GM12878 (cell line): ENCODE data around the gene PTPRM. TPM values are rescaled to one million over a fixed set of nuclear protein-coding genes. Genes with fewer than 3 reads are reported as not detected.

ENCODE experiments used
- ATAC-seq: fragments of 200-7000 bp; cut with Tn5 transposase; 3 replicates; pipeline ENCODE4 v1.9.1; 2020; ENCODE audit warnings: mild to moderate bottlenecking, moderate library complexity
- BruUV-seq: library from RNA; stranded (reverse); fragments of 400-500 nt; replicated peaks from 2 replicates; lab custom pipeline; 2021; lab: Mats Ljungman, UMichigan
- CTCF ChIA-PET: fragments of 300-600 bp; sonication (Branson Sonifier 250); formaldehyde crosslinking; extraction: SDS; loops from one replicate; lab custom pipeline; 2021; ENCODE audit warnings: inconsistent platforms; lab: Yijun Ruan, JAX
- POLR2A ChIA-PET: fragments of 350-600 bp; formaldehyde crosslinking; extraction: SDS; loops from one replicate; lab custom pipeline; 2021; ENCODE audit warnings: inconsistent platforms; lab: Charles Lee
- RAD21 ChIA-PET: fragments of 300-600 bp; sonication (Branson Sonifier 250); formaldehyde crosslinking; loops from one replicate; lab custom pipeline; 2023; ENCODE audit warnings: antibody characterized with exemption; ENCODE audit not compliant: unreplicated experiment; lab: Charles Lee
- SMC1A ChIA-PET: fragments of 300-600 bp; sonication (Branson Sonifier 250); formaldehyde crosslinking; loops from one replicate; lab custom pipeline; 2023; ENCODE audit not compliant: unreplicated experiment, uncharacterized antibody; lab: Charles Lee
- DNase-seq: peaks from one replicate; pipeline ENCODE4 v3.0.0-alpha.2; 2011; ENCODE audit warnings: low read depth, low spot score
- FAIRE-seq: peaks from 3 replicates; lab custom pipeline; 2011; peaks lifted over from hg19 to GRCh38; lab: Jason Lieb, UNC
- H2AFZ ChIP-seq: 2 replicates; pipeline ENCODE4 v1.6.0; 2011; ENCODE audit warnings: low read depth, low read length, control low read depth; ENCODE audit not compliant: control insufficient read depth
- H3K27ac ChIP-seq: 2 replicates; pipeline ENCODE4 v1.5.1; 2011; ENCODE audit warnings: control low read depth; ENCODE audit not compliant: control insufficient read depth, insufficient read depth
- H3K27me3 ChIP-seq, 2 experiments: replicated peaks in 1 of 2; 2 replicates each; pipeline versions ENCODE4 v1.6.0 to v1.6.1; 2011; ENCODE audit warnings: low read length in 1 of 2; ENCODE audit not compliant: control insufficient read depth in 2 of 2, insufficient read depth in 2 of 2
- H3K36me3 ChIP-seq, 2 experiments: 2 replicates each; pipeline ENCODE4 v1.5.1; 2011; ENCODE audit warnings: low read length in 1 of 2; ENCODE audit not compliant: control insufficient read depth in 2 of 2, insufficient read depth in 2 of 2
- H3K4me1 ChIP-seq: 2 replicates; pipeline ENCODE4 v1.6.1; 2011; ENCODE audit warnings: mild to moderate bottlenecking, low read length, moderate library complexity, mixed read lengths; ENCODE audit not compliant: control insufficient read depth, insufficient read depth
- H3K4me2 ChIP-seq: 2 replicates; pipeline ENCODE4 v1.6.0; 2011; ENCODE audit warnings: control low read depth; ENCODE audit not compliant: control insufficient read depth, insufficient read depth
- H3K4me3 ChIP-seq: fragments of 200-600 bp; sonication (generic); 2 replicates; pipeline ENCODE4 v1.5.1; 2016
- H3K79me2 ChIP-seq: 2 replicates; pipeline ENCODE4 v1.6.0; 2011; ENCODE audit warnings: low read length; ENCODE audit not compliant: control insufficient read depth, insufficient read depth
- H3K9ac ChIP-seq: 2 replicates; pipeline ENCODE4 v1.8.0; 2011; ENCODE audit warnings: low read length, control low read depth, mixed read lengths; ENCODE audit not compliant: control insufficient read depth, insufficient read depth
- H3K9me3 ChIP-seq: replicated peaks from 3 replicates; pipeline ENCODE4 v1.5.1; 2011; ENCODE audit warnings: mild to moderate bottlenecking, low read length; ENCODE audit not compliant: control insufficient read depth, insufficient read depth
- H4K20me1 ChIP-seq: 2 replicates; pipeline ENCODE4 v1.6.0; 2011; ENCODE audit not compliant: control insufficient read depth, insufficient read depth
- EP300 ChIP-seq, 2 experiments: fragments of 150-350 bp in 1 of 2; IDR thresholded peaks; 2 replicates each; pipeline ENCODE4 v1.6.1; 2011 to 2012; ENCODE audit warnings: low read depth in 2 of 2, low read length in 2 of 2, borderline replicate concordance in 1 of 2, improper control_type of control experiment in 1 of 2, inconsistent platforms in 1 of 2; ENCODE audit not compliant: control insufficient read depth in 1 of 2
- HCFC1 ChIP-seq: fragments of 150-350 bp; IDR thresholded peaks from 2 replicates; pipeline ENCODE4 v1.6.1; 2014; ENCODE audit warnings: low read length
- JUND ChIP-seq: IDR thresholded peaks from 2 replicates; pipeline ENCODE4 v1.6.1; 2012; ENCODE audit warnings: low read depth, mild to moderate bottlenecking, low read length, improper control_type of control experiment, moderate library complexity
- NBN ChIP-seq: fragments of 450-650 bp; IDR thresholded peaks from 2 replicates; pipeline ENCODE4 v1.6.1; 2016
- RELA ChIP-seq: fragments of 450-650 bp; IDR thresholded peaks from 2 replicates; pipeline ENCODE4 v1.8.0; 2014; ENCODE audit warnings: borderline replicate concordance; ENCODE audit not compliant: partially characterized antibody
- SIN3A ChIP-seq: IDR thresholded peaks from 2 replicates; pipeline ENCODE4 v1.6.1; 2012; ENCODE audit warnings: low read depth, low read length, improper control_type of control experiment
- SUPT20H ChIP-seq: IDR thresholded peaks from 2 replicates; pipeline ENCODE4 v1.6.1; 2011; ENCODE audit warnings: low read depth, mild to moderate bottlenecking, low read length, moderate library complexity, borderline replicate concordance; ENCODE audit not compliant: control insufficient read depth
- TAF1 ChIP-seq: IDR thresholded peaks from 2 replicates; pipeline ENCODE4 v1.6.1; 2011; ENCODE audit warnings: mild to moderate bottlenecking, low read depth, low read length, borderline replicate concordance
- TCF12 ChIP-seq: IDR thresholded peaks from 2 replicates; pipeline ENCODE4 v1.6.1; 2011; ENCODE audit warnings: low read depth, mild to moderate bottlenecking, low read length
- WGBS: methylation state at CpG from one replicate; pipeline ENCODE4 v1.1.6; 2016; ENCODE audit warnings: low lambda C conversion rate; ENCODE audit not compliant: insufficient replicate concordance, insufficient coverage; ENCODE audit errors: missing lambda C conversion rate; 5-methylcytosine and 5-hydroxymethylcytosine counted together
- in situ Hi-C: fragments of 300-500 bp; cut with MboI; formaldehyde crosslinking; loops from 9 replicates; pipeline ENCODE4 v1.14.3; 2018; ENCODE audit warnings: mixed read lengths
- intact Hi-C: fragments of 100-400 bp; cut with micrococcal nuclease; formaldehyde crosslinking; loops from one replicate; pipeline ENCODE4 v1.14.2; 2022; ENCODE audit not compliant: unreplicated experiment
- polyA plus RNA-seq, 11 experiments: library from polyadenylated mRNA; depleted of rRNA in 4 of 11; unstranded in 6 of 11; stranded (reverse) in 5 of 11; fragments of >200 nt; fragmentation: Nextera tagmentation in 4 of 11; fragmentation: Illumina TruSeq in 1 of 11; extraction: Ambion mirVana in 4 of 11; extraction: Trizol in 1 of 11; gene quantifications; 1 replicate in 1 of 11; 2 replicates in 10 of 11; pipeline versions ENCODE4 v1.2.1 to v1.2.3, GENCODE V29; 2011 to 2016; ENCODE audit warnings: inconsistent platforms in 2 of 11, missing spikeins in 2 of 11, low read depth in 1 of 11
- total RNA-seq, 4 experiments: library from RNA; depleted of rRNA in 3 of 4; stranded (reverse); fragments of >200 nt in 3 of 4; fragmentation: Illumina TruSeq in 1 of 4; extraction: Trizol in 1 of 4; gene quantifications; 2 replicates each; pipeline versions ENCODE4 v1.2.1 to v1.2.3, GENCODE V29; 2013 to 2021
- TF ChIP-seq, protein P1 (sequence below): IDR thresholded peaks from 2 replicates; pipeline ENCODE4 v1.6.1; 2012; ENCODE audit warnings: mild to moderate bottlenecking, low read depth, low read length
- TF ChIP-seq, protein P2 (sequence below): IDR thresholded peaks from 2 replicates; pipeline ENCODE4 v1.6.1; 2011; ENCODE audit warnings: low read depth, mild to moderate bottlenecking, low read length, moderate library complexity, borderline replicate concordance; ENCODE audit errors: extremely low read depth
- TF ChIP-seq, protein P3 (sequence below): IDR thresholded peaks from 2 replicates; pipeline ENCODE4 v1.6.1; 2012; ENCODE audit warnings: low read length, inconsistent platforms

Gene PTPRM
- total and polyA plus RNA-seq, 10 of the 15 experiments (the other 5 are each of a cell fraction or from before 2014, with no cell fraction given), result 0.07 to 22.6 (median 0.60) TPM

DNA sequence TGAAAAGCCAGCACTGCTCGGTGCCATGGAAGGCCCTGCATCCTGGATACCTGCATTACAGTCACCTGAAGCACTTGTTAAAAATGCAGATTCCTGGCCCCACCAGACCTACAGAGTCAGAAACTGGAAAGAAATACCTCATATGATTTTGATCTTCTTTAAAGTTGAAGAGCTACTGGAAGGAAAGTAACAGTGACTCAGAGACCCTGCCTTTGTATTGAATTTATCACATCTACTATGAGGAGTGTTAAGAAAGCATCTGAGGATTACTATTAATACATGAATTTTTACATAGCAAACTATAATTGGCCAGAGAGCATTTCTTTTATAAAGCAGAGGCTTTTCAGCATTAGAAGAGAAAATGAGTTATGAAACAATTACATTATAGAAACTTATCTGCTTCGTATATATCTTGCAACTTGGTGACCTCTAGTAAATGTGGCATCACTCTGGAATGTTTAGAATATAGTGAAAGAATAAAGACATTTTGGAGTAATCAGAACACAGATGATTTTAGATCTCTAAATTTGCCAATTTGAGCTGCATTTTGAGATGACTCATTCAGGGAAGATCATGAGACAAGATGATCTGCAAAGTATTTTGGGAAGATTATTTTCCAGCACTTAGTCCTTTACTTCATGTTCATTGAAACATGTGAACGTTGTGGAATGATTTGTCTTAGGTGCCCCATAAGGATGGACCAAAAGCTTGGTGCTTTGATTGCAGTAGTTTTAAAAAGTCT lies 12.2 kb downstream of the PTPRM start:
- ChIA-PET CTCF (no interaction called here), RAD21 (no interaction called here), SMC1A (no interaction called here), POLR2A (interaction anchor here (0.5 kb wide), 1 partner anchor 762 kb away, joined by 3 read pairs; no protein-coding TSS in a partner anchor)
- DNase-seq (no peak), FAIRE-seq (no peak), ATAC-seq (no peak)
- intact Hi-C loops, result no loop called here
- TF ChIP-seq, protein P1, sequence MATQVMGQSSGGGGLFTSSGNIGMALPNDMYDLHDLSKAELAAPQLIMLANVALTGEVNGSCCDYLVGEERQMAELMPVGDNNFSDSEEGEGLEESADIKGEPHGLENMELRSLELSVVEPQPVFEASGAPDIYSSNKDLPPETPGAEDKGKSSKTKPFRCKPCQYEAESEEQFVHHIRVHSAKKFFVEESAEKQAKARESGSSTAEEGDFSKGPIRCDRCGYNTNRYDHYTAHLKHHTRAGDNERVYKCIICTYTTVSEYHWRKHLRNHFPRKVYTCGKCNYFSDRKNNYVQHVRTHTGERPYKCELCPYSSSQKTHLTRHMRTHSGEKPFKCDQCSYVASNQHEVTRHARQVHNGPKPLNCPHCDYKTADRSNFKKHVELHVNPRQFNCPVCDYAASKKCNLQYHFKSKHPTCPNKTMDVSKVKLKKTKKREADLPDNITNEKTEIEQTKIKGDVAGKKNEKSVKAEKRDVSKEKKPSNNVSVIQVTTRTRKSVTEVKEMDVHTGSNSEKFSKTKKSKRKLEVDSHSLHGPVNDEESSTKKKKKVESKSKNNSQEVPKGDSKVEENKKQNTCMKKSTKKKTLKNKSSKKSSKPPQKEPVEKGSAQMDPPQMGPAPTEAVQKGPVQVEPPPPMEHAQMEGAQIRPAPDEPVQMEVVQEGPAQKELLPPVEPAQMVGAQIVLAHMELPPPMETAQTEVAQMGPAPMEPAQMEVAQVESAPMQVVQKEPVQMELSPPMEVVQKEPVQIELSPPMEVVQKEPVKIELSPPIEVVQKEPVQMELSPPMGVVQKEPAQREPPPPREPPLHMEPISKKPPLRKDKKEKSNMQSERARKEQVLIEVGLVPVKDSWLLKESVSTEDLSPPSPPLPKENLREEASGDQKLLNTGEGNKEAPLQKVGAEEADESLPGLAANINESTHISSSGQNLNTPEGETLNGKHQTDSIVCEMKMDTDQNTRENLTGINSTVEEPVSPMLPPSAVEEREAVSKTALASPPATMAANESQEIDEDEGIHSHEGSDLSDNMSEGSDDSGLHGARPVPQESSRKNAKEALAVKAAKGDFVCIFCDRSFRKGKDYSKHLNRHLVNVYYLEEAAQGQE, result no peak
- TF ChIP-seq RELA (no peak), NBN (no peak), TAF1 (no peak), JUND (no peak), SIN3A (no peak), SUPT20H (no peak), HCFC1 (no peak), TCF12 (no peak), EP300 (IDR thresholded peaks at IDR 0.05; ENCODE audit: borderline replicate concordance in 1 of 2, control insufficient read depth in 1 of 2, low read depth in 2 of 2, low read length in 2 of 2) (no peak)
- TF ChIP-seq, protein P2, sequence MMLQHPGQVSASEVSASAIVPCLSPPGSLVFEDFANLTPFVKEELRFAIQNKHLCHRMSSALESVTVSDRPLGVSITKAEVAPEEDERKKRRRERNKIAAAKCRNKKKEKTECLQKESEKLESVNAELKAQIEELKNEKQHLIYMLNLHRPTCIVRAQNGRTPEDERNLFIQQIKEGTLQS, result no peak
- TF ChIP-seq, protein P3, sequence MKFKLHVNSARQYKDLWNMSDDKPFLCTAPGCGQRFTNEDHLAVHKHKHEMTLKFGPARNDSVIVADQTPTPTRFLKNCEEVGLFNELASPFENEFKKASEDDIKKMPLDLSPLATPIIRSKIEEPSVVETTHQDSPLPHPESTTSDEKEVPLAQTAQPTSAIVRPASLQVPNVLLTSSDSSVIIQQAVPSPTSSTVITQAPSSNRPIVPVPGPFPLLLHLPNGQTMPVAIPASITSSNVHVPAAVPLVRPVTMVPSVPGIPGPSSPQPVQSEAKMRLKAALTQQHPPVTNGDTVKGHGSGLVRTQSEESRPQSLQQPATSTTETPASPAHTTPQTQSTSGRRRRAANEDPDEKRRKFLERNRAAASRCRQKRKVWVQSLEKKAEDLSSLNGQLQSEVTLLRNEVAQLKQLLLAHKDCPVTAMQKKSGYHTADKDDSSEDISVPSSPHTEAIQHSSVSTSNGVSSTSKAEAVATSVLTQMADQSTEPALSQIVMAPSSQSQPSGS, result no peak
- Histone ChIP-seq H3K36me3 (no peaks in the 10 kb centered on the region), H2AFZ (no peak overlapping the region), H3K9ac (no peak overlapping the region), H3K4me1 (no peaks in the 10 kb centered on the region), H3K4me2 (no peak overlapping the region), H3K27me3 (no peaks in the 10 kb centered on the region), H3K4me3 (no peak overlapping the region), H4K20me1 (no peaks in the 10 kb centered on the region), H3K9me3 (no peaks in the 10 kb centered on the region), H3K79me2 (no peaks in the 10 kb centered on the region), H3K27ac (no peak overlapping the region)
- no TSS peak for BruUV-seq
- in situ Hi-C loops, result no loop called here
- 2% methylated on average over 3 of the region's 3 CpGs for WGBS
